HG03175 (cell line): ENCODE data around the gene RASSF7.

Experiments used
- ATAC-seq: cut with Tn5 transposase; IDR thresholded peaks from one replicate; pipeline ENCODE4 v1.9.1; 2021; ENCODE audit warnings: mild to moderate bottlenecking, moderate library complexity; ENCODE audit not compliant: unreplicated experiment

The RASSF7 gene

DNA sequence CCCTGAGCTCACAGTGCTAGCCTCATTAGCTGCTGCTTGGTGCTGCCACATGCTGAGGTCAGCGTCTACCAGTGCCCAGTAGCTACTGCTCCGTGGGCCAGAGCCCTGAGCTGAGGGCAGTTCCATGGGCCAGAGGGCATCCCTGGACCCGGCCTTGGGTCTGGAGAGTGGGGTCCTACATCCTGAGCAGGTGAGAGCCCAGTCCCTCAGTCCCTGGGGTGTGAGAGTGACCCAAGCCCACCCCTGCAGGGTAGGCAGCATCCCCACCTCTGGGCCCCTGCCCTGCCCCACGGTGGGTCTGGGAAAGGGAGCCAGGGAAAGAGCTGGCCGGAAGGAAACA lies 10.1 kb upstream of the RASSF7 start:
- ATAC-seq: no peak

DNA sequence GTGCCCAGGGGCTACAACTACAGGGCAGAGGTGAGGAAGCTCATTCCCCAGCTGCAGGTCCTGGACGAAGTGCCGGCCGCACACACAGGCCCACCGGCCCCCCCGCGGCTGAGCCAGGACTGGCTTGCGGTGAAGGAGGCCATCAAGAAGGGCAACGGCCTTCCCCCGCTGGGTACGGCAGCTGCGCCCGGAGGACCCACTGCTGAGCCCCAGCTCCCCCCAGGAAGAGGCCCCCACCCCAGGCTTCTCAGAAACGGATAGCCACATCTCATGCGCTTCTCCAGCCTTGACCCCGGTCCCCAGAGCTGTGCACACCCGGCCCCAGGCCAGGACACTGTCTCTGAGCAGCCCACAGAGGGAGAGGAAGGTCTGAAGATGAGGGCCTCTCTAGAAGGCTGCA lies 9.6 kb upstream of the RASSF7 start:
- no peak for ATAC-seq

- no peak for ATAC-seq
These were observed 9.2 kb upstream of the RASSF7 start for GRCh38 chr11:551596-551995.

DNA sequence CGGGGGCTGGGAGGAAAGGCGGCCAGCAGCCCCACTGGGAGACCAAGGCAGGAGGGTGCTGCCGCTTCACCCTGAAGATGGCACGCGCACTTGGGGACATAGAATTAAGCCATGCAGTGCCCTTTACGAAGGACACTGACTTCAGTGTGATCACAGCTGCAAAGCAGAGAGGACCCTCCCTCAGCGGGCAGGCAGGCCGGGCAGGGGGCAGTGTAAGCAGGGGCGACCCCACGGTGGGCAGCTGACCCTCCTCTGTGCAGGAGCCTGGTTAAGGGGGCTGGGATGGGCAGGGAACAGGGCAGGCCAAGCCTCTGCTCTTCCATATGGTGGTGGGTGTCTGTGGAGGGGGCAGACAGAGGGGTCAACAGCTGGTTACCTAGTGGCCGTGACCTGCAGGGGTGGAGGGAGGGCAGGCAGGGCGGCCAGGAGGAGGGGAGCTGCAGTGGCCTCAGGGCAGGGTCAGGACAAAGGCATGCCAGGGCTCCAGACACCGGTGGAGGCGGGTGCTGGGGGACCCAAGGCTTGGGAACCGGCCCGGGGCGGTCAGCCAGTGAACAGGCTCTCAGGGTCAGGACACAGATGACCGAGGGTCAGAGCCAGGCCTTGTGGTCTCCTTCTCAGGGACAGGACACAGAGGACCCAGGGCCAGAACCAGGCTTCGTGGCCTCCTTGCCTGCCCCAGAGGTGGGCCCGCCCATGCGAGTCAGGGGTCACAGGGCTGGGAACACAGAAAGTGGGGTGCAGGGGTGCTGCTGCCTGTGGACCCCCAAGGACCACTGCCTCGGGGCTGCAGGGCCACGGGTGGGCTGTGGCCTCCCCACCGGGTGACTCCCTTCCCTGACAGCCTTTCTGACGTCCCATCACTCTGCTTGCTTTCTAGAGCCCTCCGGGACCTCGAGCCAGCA lies 7.4 kb upstream of the RASSF7 start:
- ATAC-seq: no peak

DNA sequence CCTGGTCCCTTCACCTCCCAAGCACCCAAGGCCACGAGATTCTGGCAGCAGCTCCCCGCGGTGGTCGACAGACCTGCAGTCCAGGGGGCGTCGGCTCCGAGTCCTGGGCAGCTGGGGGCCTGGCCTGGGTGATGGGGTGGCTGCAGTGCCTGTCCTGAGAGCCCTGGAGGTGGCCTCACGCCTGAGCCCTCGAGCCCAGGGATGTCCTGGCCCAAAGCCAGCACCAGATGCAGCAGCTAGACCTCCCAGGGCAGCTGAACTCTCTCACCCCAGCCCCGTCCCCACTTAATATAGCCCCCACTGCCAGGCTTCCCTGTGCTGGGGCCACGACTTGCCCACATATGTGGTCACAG lies 6.8 kb upstream of the RASSF7 start:
- ATAC-seq: no peak

DNA sequence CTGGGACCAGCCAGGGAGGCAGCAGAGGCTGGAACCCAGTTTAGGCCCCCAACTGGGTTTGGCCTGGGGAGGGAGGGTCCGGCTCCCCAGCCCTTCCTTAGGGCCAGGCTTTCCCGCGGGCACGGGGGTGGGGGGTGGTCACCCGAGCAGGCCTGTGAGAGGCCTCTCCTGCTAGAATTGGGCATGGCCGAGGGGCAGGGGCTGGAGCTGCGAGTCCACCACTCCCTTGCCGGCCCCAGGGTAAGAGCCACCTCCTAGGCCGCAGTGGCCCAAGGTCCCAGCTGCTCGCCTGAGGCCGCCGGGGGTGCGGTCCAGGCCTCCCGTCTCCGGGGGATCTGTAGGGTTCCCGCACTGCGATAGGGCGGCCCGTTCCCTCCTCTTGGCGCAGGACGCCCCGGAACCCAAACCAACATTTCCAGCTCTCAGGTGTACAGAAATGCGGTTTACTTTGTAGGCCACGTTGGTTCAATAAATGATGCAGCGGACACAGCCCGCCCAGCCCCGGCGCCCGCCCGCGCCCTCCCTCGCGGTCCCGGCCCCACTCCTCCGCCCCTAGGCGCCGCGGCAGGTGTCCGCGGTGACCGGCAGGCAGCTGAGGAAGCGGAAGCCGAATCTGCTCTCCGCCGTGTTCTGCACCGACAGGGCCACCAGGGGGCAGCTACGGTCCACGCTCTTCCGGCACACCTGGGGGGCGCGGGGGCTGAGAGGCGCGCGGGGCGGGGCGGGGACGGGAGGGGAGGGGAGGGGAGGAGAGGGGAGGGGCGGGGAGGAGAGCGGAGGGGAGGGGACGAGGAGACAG lies 6.1 kb upstream of the RASSF7 start:
- peak; percentile 50 for ATAC-seq

- no peak for ATAC-seq
These were observed 5.5 kb upstream of the RASSF7 start for GRCh38 chr11:555227-555779.

- ATAC-seq: no peak
These were observed 4.7 kb upstream of the RASSF7 start for GRCh38 chr11:555780-556661.

GRCh38 chr11:556662-557256 lies 4.0 kb upstream of the RASSF7 start:
- ATAC-seq: no peak

DNA sequence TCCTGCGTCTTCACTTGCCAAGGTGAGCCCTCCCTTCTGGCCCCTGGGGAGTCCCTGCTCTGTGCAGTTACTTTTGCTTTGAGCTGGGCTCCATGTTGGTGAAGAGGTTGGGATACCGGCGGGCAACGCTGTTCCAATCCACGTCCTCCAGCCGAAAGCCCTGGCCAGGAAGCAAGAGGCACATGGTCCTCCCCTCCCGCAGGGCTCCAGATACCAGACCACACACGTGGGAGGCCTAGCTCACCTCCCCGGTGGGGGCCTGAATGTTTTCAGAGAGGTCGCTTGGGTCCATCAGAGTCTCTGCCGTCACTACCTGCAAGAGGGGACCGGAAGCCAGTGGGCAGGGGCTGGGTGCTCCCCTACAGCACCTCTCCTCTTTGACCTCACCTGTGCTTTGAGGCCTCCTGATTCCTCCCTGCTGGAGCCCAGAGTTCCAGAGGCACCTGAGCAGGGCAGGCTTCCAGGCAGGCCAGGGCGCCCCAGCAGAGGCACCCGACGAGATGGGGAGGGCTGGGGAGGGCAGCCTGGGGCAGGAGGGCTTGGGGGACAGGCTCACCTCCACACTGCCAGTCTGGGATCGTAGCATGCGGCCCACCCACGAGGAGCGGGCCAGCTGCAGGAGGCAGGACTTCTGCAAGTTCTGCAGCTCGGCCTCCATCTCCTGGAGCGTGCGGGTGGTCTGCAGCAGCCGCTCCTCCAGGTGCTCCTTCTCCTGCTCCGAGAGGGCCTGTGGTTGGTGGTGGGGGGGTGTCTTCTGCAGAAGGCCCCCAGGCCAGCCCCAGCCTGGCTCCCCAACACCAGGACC lies 3.2 kb upstream of the RASSF7 start:
- no peak for ATAC-seq

DNA sequence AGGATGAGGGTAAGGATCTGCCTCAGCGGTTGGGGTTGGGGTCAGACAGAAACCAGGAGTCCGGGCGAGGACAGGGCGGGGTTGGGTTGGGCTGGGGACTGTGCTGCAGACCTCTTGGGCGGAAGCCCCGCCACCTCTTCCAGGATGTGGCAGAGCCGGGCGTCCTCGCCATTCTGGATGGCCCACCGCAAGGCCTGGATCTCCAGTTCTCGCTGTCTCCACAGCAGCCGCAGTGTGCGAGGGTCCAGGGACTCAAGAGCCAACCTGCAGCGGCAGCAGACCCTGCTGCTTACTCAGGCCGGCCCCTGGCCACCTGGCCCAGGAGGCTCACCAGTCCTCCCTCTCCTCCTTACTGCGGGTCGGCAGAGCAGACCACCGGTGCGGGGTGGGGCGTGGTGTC lies 2.3 kb upstream of the RASSF7 start:
- ATAC-seq: no peak

DNA sequence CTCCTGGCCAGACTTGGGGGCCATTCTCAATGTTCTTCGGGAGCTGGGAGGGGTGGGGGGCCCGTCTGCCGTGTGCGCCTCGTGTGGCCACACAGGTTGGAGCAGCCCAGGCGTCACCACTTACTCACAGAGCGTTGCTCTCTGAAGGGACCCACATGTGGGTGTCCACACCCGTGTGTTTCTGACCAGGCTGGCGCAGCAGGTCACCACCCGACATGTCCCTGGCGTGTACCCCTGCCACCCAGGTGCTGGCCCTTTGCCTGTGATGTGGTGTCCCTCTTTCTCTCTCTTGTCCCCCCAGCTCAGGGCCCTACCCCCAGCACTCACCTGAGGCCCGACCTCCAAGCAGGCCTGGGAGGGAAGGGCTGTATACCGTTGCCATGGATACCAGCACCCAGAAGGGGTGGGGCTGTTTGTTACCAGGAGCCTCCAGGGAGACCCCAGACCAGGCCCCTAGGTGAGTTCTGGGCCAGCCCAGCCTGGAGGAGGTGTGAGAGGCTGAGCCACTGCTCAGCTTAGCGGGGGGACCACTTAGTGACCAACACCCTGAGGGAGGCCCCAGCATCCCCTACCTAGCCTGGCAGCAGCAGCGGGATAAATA lies 1.6 kb upstream of the RASSF7 start:
- ATAC-seq: no peak

DNA sequence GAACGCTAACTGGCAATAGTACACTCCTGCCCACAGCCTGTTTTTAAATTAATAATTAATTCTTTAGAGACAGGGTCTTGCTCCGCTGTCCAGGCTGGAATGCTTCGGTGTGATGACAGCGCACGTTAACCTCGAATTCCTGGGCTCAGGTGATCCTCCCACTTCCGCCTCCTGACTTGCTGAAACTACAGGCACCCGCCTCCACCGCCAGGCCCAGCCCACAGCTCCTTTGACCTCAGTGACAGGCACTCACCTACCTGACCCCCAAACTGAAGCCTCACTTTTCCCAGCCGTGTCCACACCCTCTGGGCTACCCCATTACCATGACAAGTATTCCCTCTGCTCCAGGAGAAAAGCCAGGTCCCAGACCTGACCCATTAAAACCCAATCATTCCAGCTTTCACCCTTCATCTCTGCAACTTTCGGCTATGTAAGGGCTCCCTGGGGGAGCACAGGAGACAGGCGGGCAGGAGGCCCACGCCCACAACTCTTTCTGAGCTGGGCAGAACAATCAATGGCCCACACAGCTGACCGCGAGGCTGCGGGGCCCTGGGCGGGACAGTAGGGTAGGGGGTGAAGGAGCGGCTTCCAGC lies 962 bp upstream of the RASSF7 start:
- no peak for ATAC-seq

DNA sequence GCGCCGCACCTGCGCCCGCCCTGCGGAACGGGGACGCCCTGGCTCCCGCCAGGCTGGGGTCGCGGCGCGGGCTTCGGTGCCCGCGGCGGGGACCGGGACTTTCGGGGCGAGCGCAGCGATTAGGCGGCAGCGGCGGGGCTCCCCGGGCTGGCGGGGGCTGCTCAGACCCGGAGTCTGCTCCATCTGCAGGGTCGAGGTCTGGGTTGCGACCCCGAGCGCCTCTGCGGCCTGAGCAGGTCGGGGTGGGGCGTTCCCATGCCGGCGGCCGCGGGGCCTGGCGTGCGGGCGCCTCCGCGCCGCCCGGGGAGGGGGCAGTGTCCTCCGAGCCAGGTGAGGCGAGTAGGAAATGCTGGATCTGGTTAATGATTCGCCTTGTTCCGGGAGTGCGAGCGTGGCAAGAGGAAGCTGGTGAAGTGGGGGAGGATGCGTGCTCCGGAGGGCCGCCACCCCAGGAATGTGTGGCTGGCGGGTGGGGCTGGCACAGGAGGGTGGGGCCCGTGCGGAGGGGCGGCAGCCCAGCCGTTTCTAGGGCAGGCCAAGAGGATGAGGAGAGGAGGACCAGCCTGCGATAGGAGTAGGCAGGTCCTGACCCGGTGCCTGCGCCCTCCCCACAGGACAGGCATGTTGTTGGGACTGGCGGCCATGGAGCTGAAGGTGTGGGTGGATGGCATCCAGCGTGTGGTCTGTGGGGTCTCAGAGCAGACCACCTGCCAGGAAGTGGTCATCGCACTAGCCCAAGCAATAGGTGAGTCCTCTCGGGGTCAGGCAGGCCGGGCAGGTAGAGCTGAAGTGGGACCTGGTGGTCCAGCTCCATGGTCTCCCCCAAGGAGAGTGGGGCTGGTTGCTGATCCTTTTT lies 606 bp downstream of the RASSF7 start:
- ATAC-seq: peak; percentile 40

DNA sequence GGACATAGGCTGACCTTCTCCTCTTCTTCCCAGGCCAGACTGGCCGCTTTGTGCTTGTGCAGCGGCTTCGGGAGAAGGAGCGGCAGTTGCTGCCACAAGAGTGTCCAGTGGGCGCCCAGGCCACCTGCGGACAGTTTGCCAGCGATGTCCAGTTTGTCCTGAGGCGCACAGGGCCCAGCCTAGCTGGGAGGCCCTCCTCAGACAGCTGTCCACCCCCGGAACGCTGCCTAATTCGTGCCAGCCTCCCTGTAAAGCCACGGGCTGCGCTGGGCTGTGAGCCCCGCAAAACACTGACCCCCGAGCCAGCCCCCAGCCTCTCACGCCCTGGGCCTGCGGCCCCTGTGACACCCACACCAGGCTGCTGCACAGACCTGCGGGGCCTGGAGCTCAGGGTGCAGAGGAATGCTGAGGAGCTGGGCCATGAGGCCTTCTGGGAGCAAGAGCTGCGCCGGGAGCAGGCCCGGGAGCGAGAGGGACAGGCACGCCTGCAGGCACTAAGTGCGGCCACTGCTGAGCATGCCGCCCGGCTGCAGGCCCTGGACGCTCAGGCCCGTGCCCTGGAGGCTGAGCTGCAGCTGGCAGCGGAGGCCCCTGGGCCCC lies 1.4 kb downstream of the RASSF7 start:
- no peak for ATAC-seq

- no peak for ATAC-seq
These were observed 2.5 kb downstream of the RASSF7 start for GRCh38 chr11:563066-563811.
